8988T (cell line): ENCODE data around the gene FUT2.
"Not testable (repeated sequence)": the region's sequence is repeated elsewhere in the genome, so short reads cannot be mapped to it uniquely, and the experiment has no call there.

Experiments used
- DNase-seq: peaks from one replicate; pipeline ENCODE4 v3.0.0; 2011

FUT2 gene

GRCh38 chr19:48708471-48708870 lies 12.7 kb downstream of the FUT2 start:
- no peak for DNase-seq

DNA sequence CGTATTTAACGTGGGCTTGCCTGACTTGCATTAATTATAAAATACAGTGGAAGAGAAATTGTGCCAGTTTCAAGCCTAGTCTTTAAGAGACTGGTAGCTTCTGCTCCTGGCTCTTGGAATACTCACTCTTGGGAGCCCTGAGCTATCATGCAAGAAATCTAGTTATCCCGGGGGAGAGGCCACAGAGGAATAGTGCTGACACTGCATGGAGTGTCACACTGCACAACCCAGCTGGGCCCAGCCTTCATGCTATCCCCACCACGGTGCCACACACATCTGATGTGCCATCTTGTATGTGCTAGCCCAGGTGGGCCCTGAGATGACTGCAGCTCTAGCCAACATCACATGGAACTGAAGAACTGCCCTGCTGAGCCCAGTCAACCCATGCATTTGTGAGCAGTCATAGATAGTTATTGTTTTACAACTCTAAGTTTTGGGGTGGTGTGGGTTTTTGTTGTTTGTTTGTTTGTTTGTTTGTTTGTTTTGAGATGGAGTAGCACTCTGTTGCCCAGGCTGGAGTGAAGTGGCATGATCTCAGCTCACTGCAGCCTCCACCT lies 15.4 kb downstream of the FUT2 start:
- no peak for DNase-seq

GRCh38 chr19:48713041-48713863 lies 17.5 kb downstream of the FUT2 start:
- DNase-seq, result peak; percentile 68

- DNase-seq, result peak; percentile 97
Observed at GRCh38 chr19:48713864-48714755, 18.3 kb downstream of the FUT2 start.

DNA sequence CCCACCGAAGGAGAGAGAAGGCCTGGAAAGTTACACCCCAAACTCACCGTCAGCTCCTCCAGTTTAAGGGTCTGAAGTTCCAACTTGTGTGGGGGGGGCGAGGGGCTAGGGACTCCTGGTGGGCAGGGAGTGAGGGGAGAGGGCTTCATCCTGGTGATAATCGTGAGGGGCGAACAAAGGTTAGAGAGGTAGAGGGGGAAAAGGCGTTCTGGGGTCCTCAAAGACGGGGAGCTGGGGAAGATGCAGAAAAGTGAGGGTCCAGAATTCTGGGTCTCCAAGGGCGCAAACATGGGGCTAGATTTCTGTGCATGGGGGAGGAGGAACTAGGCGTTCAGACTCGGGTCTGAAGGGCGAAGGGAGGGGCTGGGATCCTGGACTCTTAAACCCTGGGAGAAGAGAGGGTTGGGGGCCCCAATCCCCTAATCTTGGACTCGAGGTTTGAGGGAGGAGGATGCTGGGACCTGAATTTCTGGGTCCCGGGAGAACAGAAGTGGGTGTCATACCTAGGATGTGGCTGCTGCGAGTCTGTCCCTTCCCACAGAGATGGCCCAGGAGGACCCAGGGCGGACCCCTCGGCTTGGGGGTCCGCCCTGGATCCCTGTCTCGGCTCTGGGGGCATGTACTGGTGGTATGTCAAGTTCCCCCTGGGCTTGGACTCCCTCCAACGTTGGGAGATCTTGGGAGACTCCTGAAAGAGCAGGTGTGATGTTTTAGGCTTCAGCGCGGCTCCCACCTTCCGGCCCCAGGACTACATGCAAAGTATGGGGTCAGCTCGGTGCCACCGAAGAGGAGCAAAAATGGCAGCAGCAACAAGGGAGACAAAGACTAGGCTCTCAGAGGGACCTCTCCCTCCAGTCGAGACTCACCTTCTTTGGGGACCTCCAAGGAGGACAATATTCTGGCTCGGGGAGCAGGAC lies 19.2 kb downstream of the FUT2 start:
- no peak for DNase-seq

DNA sequence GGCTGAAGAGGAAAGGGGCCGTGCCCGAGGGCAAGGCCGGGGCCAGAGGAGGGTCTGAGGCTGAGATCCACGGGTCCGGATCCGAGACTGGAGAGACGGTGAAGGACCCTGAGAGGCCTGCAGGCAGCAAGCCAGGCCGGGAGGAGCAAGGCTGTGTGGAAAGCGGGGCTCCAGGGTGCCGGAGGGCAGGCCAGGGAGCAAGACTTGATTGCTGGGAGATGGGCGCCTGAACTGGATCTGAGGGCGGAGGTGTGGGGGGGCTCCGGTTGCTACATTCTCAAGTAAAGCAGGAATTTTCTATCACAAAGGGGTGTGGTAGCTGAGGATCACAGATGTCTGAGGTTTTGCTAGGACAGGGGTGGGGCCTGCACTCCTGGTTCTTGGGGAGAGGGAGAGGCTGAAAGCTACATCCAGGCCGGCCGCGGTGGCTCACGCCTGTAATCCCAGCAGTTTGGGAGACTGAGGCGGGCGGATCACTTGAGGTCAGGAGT lies 20.0 kb downstream of the FUT2 start:
- DNase-seq, result no peak

GRCh38 chr19:48716562-48717291 lies 21.0 kb downstream of the FUT2 start:
- no peak for DNase-seq

DNA sequence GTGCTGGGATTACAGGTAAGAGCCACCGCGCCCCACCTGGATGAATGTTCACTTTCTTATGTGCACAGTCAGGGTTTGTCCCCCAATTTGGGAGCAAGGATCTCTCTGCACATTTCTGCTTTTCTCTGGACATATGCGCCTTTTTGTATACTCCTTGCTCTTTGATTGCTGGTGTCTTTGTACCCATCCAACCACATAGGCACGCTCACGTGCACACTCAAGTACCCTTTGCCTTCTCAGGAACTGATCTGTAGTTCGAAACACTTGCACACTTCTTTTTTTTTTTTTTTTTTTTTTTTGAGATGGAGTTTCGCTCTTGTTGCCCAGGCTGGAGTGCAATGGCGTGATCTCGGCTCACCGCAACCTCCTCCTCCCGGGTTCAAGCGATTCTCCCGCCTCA lies 22.3 kb downstream of the FUT2 start:
- not testable (repeated sequence) for DNase-seq

DNA sequence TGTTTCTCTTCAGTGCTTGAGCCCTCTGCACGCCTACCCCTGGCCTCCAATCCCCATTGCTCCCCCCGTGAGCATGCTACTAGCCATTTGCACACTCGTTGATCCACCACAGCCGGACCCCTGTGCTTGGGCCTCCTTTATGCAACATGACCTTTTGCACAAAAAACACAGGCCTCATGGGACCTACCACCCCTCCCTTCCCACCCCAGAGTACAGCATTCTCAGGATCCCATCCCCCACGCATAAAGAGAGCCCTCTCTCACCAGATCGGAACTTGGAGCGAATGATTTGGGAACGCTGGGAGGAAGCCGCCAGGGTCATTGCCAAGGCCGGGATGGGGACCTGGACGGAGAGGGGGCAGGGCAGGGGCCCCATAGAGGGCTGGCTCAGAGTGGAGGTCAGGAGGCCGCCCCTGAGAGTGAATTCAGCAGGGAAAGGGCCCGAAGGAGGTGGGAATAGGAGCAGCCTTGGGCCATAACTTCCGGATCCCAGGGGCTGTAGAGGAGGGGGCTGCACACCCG lies 23.0 kb downstream of the FUT2 start:
- no peak for DNase-seq

DNA sequence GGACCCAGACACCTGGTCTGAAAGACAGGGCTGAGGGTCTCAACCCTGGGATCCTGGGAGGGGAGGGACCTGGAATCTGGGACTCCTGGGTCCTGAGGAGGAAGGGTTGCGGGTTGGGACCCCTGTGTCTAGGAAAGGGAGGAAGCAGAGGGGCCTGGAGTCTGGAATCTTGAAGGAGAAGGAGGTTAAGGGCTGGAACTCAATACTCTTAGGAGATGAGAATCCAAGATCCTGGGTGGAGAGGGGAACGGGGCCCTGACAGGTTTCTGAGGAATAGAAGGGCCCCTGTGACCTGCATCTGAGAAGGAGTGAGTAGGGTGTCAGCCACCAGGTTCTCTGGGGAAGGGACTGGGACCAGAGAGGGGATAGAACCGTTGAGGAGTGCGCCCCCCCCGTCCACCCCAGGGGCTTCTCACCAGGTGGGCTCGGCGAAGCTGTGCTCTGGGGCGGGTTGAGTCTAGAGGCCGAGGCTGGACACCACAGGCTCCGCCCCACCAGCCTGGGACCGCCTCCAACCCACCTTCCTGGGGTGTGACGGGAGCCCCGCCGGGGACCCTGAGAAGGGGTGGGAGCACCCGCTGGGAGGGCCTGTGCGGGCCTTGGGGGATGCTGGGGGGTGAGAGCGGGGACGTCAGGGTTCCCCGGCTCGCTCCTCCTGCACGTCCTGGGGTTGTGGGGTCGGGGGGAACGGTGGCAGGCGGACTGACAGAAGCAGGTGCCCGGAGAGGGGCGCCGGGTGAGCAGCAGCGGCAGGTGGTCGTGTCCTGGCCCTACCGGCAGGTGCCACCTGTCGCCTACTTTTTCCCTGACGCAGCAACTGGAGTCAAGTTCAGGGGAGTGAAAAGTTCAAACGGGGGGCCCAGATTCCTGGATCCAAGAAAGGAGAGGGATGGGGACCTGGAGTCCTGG lies 23.7 kb downstream of the FUT2 start, which contains the start of gene MAMSTR:
Gene MAMSTR (minus strand): TSS at position 463 of the 909 bp plus-strand sequence. CDS start 694 bp downstream, outside the sequence.
- DNase-seq, result no peak

DNA sequence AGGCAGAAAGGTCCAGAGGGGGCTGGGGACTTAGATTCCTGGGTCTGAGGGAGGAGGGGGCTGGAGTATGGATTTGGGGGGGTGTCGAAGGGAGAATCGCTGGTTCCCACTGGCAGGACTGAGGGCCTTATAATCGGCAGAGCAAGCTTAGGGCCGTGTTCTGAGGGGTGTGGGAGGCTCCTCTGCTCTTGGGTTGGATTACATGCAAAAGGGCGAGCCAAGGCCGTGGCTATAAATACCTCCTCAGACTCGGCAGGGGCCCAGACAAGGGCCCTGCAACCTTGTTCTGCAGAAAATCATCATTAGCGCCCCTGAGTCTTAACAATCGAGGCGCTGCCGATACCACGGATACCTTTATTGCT lies 24.5 kb downstream of the FUT2 start:
- no peak for DNase-seq

DNA sequence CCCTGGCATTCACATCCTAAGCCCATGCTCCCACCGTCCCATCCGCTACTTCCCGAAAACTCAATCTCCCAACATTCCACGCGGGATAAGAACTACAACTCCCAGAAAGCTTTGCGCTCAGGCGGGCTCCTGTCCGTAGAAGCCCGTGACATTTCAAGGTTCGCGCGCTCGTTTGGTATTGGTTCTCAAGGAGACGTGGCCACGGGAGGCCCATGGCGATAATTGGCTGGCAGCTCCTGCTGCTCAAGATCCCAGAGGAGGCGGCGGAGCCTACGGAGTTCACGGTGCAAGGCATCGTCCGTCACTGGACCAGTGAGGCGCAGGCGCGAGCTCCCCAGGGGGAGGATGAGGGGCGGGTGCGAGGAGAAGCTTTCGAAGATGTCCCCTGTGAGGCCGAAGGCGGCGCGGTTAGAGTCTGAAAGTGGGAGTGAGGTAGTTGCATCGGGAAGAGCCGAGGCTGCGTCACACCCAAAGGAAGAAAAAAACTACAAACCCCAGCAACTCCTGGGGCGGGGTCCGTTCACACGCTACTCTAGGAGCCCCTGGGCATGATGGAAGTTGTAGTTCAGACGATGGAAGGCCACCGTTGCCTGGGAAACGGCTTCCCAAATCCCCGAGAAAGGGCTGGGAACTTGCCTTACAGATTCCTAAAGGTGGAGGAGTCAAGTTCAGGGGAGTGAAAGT lies 25.0 kb downstream of the FUT2 start:
- peak; percentile 91 for DNase-seq

DNA sequence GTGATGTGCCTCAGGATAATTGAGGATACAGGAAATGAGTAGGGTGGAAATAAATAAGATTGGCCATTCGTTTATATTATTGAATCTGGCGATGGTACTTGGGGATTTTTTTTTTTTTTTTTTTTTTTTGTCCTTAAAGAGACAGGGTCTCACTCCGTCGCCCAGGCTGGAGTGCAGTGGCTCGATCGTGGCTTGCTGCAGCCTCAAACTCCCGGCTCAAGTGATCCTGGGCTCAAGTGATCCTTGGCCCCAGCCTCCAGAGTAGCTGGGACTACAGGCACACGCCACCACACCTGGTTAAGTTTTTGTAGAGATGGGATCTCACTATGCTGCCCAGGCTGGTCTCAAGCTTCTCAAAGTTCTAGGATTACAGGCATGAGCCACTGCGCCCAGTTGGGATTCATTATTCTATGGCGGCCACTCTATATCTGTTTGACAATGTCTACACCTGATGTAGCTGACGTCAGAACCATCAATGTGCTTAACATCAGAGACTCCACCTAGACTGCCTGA lies 26.5 kb downstream of the FUT2 start:
- DNase-seq, result no peak

GRCh38 chr19:48724796-48725753 lies 29.3 kb downstream of the FUT2 start:
- no peak for DNase-seq

DNA sequence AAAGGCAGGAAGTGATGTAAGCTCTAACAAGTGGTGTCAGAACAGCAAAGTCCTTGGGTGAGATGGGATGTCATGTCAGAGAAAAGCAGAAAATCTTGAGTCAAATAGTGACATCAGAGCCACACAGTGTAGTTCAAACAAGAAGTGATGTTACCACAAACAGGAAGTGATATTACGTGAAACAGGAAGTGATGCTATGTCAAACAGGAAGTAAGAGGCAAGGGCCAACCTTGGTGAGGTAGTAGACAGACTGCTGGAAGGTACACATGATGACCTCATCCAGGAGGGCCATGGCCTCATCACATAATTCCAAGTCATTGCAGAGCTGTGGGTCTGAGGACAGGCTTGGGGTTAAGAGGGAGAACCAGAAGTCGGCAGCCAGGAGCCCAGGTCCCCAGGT lies 30.8 kb downstream of the FUT2 start:
- no peak for DNase-seq

DNA sequence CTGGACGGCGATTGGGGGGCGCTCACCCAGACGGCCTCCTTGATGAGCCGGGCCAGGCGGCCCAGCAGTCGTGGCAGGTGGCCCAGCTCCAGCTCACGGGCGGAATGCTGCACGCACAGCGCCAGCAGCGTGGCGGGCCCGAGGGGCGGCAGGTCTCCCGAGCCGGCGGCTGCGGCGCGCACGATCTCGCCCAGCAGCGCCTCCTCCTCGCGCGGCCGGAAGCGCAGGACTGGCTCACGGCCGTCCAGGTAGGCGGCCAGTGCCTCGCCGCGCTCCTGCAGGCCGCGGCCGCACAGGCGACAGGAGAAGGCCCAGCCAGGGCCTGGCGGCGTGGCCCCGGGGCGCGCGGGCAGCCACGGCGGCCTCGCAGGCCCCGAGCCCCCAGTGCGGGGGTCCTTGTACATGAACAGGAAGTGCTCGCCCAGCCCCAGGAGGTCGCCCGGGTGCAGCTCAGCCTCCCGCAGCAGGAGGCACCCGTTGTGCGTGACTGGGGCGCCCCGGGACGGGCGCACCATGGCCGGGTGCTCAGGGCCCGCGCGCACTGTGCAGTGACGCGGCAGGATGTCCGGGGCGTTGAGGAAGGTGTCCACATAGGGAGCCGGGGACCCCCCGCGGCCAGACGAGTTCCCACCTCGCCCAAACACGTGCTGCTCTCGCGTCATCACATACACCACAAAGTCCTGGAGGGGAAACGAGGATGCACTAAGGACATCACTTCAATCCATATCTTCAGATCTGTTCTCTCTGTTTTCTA lies 33.3 kb downstream of the FUT2 start:
- DNase-seq, result peak; percentile 8

DNA sequence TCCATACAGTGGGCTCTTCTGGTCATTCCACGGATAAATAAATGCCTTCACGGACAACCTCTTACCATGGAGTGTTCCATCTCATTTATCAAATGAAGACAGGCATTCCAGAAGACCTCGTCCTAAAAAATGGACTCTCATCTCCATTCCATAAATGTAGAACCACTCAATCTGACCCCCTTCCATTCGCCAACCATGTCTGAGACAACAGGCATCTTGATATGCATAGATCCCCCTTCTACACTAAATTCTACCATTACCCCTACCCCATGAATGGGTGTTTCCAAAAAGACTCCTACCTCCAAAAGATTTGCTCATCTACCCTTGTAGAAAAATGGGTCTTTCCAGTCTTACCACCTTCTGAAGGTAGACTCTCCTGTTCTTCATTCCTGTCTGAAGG lies 35.7 kb downstream of the FUT2 start:
- DNase-seq, result no peak
